HG02973 (cell line): ENCODE measurements around the gene RNLS.
"Not testable (repeated sequence)": the region's sequence is repeated elsewhere in the genome, so short reads cannot be mapped to it uniquely, and the experiment has no call there.

ENCODE experiments used
- ATAC-seq: cut with Tn5 transposase; IDR thresholded peaks from one replicate; pipeline ENCODE4 v1.9.1; 2021; ENCODE audit warnings: moderate library complexity; ENCODE audit not compliant: unreplicated experiment

RNLS gene

GRCh38 chr10:88309365-88309764 lies 273.8 kb downstream of the RNLS start:
- no peak for ATAC-seq

- ATAC-seq, result not testable (repeated sequence)
These were observed 274.8 kb downstream of the RNLS start for GRCh38 chr10:88308361-88308760.

GRCh38 chr10:88299787-88300186 lies 283.3 kb downstream of the RNLS start:
- no peak for ATAC-seq

- no peak for ATAC-seq
These were observed 286.0 kb downstream of the RNLS start for GRCh38 chr10:88297103-88297502.

GRCh38 chr10:88293651-88294230 lies 289.4 kb downstream of the RNLS start:
- no peak for ATAC-seq

- no peak for ATAC-seq
These were observed 290.0 kb downstream of the RNLS start for GRCh38 chr10:88293073-88293472.

- no peak for ATAC-seq
These were observed 291.0 kb downstream of the RNLS start for GRCh38 chr10:88292185-88292514.

GRCh38 chr10:88291289-88292184 lies 291.6 kb downstream of the RNLS start:
- no peak for ATAC-seq

GRCh38 chr10:88289342-88289741 lies 293.8 kb downstream of the RNLS start:
- ATAC-seq, result no peak

- peak; percentile 40 for ATAC-seq
These were observed 294.6 kb downstream of the RNLS start for GRCh38 chr10:88288320-88289059.

GRCh38 chr10:88286030-88286429 lies 297.1 kb downstream of the RNLS start:
- no peak for ATAC-seq

- no peak for ATAC-seq
These were observed 301.3 kb downstream of the RNLS start for GRCh38 chr10:88281592-88282347.

- ATAC-seq, result no peak
These were observed 302.6 kb downstream of the RNLS start for GRCh38 chr10:88280518-88280917.

- ATAC-seq, result no peak
These were observed 304.2 kb downstream of the RNLS start for GRCh38 chr10:88278912-88279311.

GRCh38 chr10:88276945-88277344 lies 306.2 kb downstream of the RNLS start:
- not testable (repeated sequence) for ATAC-seq

GRCh38 chr10:88274286-88274685 lies 308.8 kb downstream of the RNLS start:
- no peak for ATAC-seq

- no peak for ATAC-seq
These were observed 309.6 kb downstream of the RNLS start for GRCh38 chr10:88273567-88273966.

- peak; percentile 23 for ATAC-seq
These were observed 311.2 kb downstream of the RNLS start for GRCh38 chr10:88271761-88272543.

- ATAC-seq, result peak; percentile 84
These were observed 312.0 kb downstream of the RNLS start for GRCh38 chr10:88270871-88271713.
